Measurements from ENCODE around the gene PLEKHN1.
A peak's percentile ranks its signal among the peaks of the same experiment; 100 is the strongest.
"Not testable (repeated sequence)": the region's sequence is repeated elsewhere in the genome, so short reads cannot be mapped to it uniquely, and the experiment has no call there.

The PLEKHN1 gene

GRCh38 chr1:942411-942821 is 23.9 kb upstream of the PLEKHN1 start:
- no peak for DNase-seq (ENCODE audit: low spot score)

- no peak for DNase-seq (ENCODE audit: low spot score)
Observed at GRCh38 chr1:942864-943533, 23.3 kb upstream of the PLEKHN1 start.

GRCh38 chr1:943545-944340 is 22.5 kb upstream of the PLEKHN1 start:
- DNase-seq (ENCODE audit: low spot score): no peak

GRCh38 chr1:944341-945325 is 21.6 kb upstream of the PLEKHN1 start:
- no peak for DNase-seq (ENCODE audit: low spot score)

DNA sequence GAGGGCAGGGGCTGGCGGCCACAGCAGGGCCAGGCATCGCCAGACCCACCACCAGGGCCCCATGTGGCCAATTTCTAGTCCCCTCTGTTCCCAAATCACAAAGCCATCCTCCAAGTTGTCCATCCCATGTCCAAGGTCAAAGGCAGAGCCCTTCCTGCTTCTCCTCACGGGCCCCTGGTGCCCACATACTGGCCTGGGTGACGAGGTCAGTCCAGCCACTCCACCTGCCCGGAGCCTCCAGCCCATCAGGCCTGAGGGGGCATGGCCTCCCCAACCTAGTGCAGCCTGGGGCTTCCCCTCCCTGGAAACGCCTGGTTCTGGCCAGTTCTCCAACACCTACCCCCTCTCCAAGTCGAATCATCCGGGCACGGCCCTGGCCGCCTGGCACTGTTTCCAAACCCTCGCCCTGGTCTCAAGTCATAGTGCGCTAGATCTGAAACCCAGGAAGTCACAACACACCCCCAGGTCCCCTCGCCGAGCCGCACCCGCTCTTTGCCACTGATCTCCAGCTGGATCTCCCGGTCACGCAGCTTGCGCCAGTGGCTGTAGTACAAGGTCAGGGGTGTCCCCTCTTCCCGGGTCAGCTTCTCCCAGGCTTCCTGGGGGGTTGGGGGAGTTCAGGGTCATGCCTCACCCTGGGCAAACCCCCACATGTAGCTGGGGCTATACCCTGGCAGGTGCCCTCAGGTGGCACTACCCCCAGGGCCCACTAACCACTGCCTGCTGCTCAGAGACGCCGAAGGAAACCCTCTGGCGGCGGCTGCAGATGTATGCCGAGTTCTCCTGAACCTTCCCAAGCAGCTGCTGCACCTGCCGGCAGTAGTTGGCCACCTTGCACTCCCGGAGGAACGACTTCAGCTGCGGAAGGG is 20.4 kb upstream of the PLEKHN1 start:
- no peak for DNase-seq (ENCODE audit: low spot score)

DNA sequence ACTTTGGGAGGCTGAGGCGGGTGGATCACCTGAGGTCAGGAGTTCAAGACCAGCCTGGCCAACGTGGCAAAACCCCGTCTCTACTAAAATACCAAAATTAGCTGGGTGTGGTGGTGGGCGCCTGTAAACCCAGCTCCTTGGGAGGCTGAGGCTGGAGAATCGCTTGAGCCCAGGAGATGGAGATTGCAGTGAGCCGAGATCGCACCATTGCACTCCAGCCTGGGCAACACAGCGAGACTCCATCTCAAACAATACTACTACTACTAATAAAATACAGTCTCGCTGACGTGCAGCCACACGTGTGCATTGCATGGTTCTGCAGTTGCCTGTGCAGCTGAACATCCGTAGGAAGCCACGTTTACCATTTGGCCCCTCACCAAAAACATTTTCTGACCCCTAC is 19.5 kb upstream of the PLEKHN1 start:
- DNase-seq (ENCODE audit: low spot score): not testable (repeated sequence)

DNA sequence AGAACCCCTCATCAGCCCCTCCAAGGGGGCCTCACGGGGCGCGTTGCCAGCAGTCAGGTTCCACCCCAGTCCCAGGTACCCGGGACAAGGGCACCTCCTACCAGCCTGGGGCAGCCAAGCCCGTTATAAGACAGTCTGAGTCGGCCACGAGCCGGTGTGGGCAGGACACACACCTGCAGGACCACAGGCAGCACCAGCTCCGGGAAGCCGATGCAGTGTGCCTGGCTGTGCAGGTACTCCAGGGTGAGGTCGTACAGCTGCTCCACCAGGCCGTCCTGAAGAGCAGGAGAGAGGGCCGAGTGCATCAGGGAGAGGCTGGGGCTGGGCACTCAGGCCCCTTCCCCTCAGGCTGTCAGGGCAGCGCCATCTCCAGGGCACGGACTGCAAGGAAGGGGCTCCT is 18.3 kb upstream of the PLEKHN1 start:
- DNase-seq (ENCODE audit: low spot score): no peak

- DNase-seq (ENCODE audit: low spot score): no peak
Observed at GRCh38 chr1:950268-950667, 16.0 kb upstream of the PLEKHN1 start.

DNA sequence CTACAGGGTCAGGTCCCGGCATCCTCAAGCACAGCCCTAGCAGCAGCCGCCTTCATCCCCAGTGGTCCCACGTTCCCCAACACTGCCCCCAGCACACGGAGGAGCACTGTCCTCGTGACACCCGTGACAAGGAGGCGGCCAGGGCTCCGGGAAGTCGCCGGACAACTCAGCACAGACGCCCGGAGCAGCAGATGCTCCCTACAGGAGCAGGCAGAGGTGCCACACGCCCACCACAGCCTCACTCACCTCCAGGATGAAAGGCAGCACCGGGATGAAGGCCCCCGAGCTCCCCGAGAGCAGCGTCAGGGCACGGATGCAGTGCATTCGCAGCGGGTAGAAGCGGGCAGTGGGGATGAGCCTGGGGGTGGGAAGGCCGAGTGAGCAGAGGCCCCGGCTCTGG is 15.4 kb upstream of the PLEKHN1 start:
- DNase-seq (ENCODE audit: low spot score): no peak

DNA sequence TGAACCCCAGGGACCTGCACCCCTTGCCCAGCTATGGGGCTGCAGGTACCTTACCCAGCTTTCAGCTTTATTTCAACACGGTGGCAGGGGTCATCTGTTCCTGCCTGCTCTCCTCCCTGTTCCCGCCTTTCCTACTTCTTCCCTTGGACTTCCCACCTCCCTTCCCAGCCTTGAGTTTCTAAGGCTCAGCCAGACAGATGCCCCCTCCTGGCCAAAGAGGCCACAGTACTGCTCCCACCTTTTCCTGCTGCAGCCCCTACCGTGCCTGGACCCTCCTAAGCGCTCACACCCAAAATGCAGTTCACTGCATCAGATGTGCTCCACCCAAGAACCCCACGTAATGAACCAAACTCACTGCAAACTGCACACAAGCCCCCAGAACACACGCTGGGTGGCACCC is 14.9 kb upstream of the PLEKHN1 start:
- no peak for DNase-seq (ENCODE audit: low spot score)

- no peak for DNase-seq (ENCODE audit: low spot score)
Observed at GRCh38 chr1:952201-952600, 14.1 kb upstream of the PLEKHN1 start.

DNA sequence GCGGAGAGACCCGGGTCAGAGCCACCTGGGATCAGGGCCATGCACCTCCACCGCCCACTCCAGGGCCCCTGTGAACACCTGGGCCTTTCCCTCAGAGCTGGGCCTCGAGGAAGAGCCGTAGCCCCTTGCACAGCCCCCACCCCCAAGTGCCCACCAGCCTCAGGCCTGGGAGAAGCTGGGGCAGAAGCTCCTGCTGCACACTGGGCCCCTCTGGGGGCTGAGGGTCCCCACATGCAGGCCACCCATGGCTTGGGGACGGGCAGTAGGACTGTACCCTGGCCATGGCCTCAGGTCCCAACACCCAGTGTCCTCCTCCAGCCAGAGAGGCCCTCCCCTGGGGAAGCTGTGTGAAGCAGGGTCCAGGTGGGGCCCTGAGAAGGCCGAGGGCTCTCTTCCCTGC is 13.7 kb upstream of the PLEKHN1 start:
- DNase-seq (ENCODE audit: low spot score): no peak

- DNase-seq (ENCODE audit: low spot score): no peak
Observed at GRCh38 chr1:953524-954320, 12.6 kb upstream of the PLEKHN1 start.

- no peak for DNase-seq (ENCODE audit: low spot score)
Observed at GRCh38 chr1:954927-955326, 11.4 kb upstream of the PLEKHN1 start.

- DNase-seq (ENCODE audit: low spot score): no peak
Observed at GRCh38 chr1:955474-955873, 10.8 kb upstream of the PLEKHN1 start.

- no peak for DNase-seq (ENCODE audit: low spot score)
Observed at GRCh38 chr1:956636-957035, 9.6 kb upstream of the PLEKHN1 start.

GRCh38 chr1:958823-959730 is 7.2 kb upstream of the PLEKHN1 start, which contains the start of gene NOC2L:
TSS of gene NOC2L (minus strand) at chr1:959256. CDS start at chr1:959240, 16 bp downstream.
- peak; percentile 99 for DNase-seq (ENCODE audit: low spot score)

GRCh38 chr1:959731-960362 is 6.4 kb upstream of the PLEKHN1 start:
- DNase-seq (ENCODE audit: low spot score): no peak

Data from left forelimb (tissue), 1 donor.